ENCODE data around the gene PPA1. TPM values are rescaled to one million over a fixed set of nuclear protein-coding genes. Genes with fewer than 3 reads are reported as not detected.

PPA1 gene
- polyA plus RNA-seq, 1 donor (not counting 4 experiments of a cell fraction or from before 2014, with no cell fraction given), result 324 TPM

DNA sequence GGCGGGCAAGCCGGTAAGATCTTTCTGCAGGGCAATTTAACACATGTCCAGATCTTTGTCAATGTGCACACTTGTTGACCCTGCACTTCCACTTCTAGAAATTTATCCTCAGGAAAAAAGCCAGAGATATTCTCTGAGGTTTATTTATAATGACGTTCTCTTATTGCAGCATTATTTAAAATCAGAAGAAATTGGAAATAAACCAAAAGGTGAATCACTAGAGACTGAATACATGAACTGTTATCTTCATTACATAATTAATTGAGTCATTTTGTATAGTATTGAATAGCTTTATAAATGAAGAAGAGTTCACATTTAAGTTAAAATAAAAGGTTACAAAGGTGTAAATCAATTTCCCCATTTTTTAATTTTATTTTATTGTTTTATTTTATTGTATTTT is 46.7 kb downstream of the PPA1 start:
- no peak overlapping the region for H2AFZ ChIP-seq (ENCODE audit: control insufficient read depth, low read length)
- peak overlapping the region; percentile 51 for H3K4me2 ChIP-seq (ENCODE audit: control insufficient read depth, extremely low read depth, insufficient read depth, low read depth, low read length)
- peak overlapping the region; percentile 36 for H3K27ac ChIP-seq (ENCODE audit: control insufficient read depth, insufficient read depth, low read length)
- H3K27me3 ChIP-seq (ENCODE audit: control insufficient read depth, extremely low read depth, insufficient read depth, low read length), result no peaks in the 10 kb centered on the region
- dilution Hi-C loops (cut with MboI; ENCODE audit: extremely low pct_ligation_motif_present, low sequenced_read_pairs), result no loop called here
- FAIRE-seq, result no peak
- DNase-seq (ENCODE audit: low read depth, low spot score), result no peak
- no peaks in the 10 kb centered on the region for H3K9me1 ChIP-seq (ENCODE audit: control insufficient read depth, extremely low read depth, insufficient read depth, low read length)
- H3K36me3 ChIP-seq (ENCODE audit: control insufficient read depth in 2 of 2, extremely low read depth in 1 of 2, insufficient read depth in 2 of 2, low read length in 2 of 2), result no peaks in the 10 kb centered on the region
- H3K9me3 ChIP-seq (ENCODE audit: control insufficient read depth, low read depth, low read length), result no peaks in the 10 kb centered on the region
- H3K4me3 ChIP-seq (ENCODE audit: control insufficient read depth in 2 of 3, extremely low read depth in 1 of 3, insufficient read depth in 2 of 3, low read depth in 1 of 3, low read length in 3 of 3), result peak overlapping the region in 1 of 3 experiments; percentile 26
- TF ChIP-seq EZH2 (IDR thresholded peaks at IDR 0.05; ENCODE audit: low read length), result no peak
- TF ChIP-seq, protein P1, sequence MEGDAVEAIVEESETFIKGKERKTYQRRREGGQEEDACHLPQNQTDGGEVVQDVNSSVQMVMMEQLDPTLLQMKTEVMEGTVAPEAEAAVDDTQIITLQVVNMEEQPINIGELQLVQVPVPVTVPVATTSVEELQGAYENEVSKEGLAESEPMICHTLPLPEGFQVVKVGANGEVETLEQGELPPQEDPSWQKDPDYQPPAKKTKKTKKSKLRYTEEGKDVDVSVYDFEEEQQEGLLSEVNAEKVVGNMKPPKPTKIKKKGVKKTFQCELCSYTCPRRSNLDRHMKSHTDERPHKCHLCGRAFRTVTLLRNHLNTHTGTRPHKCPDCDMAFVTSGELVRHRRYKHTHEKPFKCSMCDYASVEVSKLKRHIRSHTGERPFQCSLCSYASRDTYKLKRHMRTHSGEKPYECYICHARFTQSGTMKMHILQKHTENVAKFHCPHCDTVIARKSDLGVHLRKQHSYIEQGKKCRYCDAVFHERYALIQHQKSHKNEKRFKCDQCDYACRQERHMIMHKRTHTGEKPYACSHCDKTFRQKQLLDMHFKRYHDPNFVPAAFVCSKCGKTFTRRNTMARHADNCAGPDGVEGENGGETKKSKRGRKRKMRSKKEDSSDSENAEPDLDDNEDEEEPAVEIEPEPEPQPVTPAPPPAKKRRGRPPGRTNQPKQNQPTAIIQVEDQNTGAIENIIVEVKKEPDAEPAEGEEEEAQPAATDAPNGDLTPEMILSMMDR (optimal IDR thresholded peaks at IDR 0.05 in 1 of 3, IDR thresholded peaks at IDR 0.05 in 1 of 3, conservative IDR thresholded peaks at IDR 0.05 in 1 of 3; ENCODE audit: extremely low read depth in 1 of 3, insufficient read depth in 2 of 3, low read length in 3 of 3), result no peak
- peaks cover 15% of the 10 kb centered on the region for H3K4me1 ChIP-seq (ENCODE audit: control insufficient read depth, extremely low read depth, insufficient read depth, low read length)
- H3K79me2 ChIP-seq (ENCODE audit: control insufficient read depth, insufficient read depth, low read length), result no peaks in the 10 kb centered on the region
- no peaks in the 10 kb centered on the region for H4K20me1 ChIP-seq (ENCODE audit: control insufficient read depth, extremely low read depth, insufficient read depth, low read length)
- no peak overlapping the region for H3K9ac ChIP-seq (ENCODE audit: control insufficient read depth, extremely low read depth, insufficient read depth, low read length)

DNA sequence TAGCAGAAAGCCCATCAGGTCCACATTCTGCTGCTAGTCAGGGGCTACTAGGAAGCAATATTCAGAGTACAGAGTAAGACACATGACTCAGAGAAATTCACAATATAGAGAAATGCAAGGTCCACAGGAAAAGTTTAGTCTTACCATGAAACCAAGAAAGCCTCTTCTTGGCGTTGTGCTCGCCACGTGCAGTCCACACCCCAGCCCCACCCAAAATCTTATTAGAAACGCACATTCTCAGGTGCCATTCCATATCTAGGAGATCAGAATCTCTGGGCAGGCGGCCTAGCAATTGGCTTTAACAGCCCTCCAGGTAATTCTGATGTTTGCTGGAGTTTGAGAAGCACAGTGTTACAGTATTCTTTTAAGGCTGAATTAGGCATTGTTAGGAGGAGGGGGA is 47.1 kb downstream of the PPA1 start:
- FAIRE-seq (no peak), DNase-seq (ENCODE audit: low read depth, low spot score) (no peak)
- dilution Hi-C loops (cut with MboI; ENCODE audit: extremely low pct_ligation_motif_present, low sequenced_read_pairs), result no loop called here
- H3K27ac ChIP-seq (ENCODE audit: control insufficient read depth, insufficient read depth, low read length), result peak overlapping the region; percentile 36
- peak overlapping the region in 1 of 3 experiments; percentile 26 for H3K4me3 ChIP-seq (ENCODE audit: control insufficient read depth in 2 of 3, extremely low read depth in 1 of 3, insufficient read depth in 2 of 3, low read depth in 1 of 3, low read length in 3 of 3)
- no peak for TF ChIP-seq EZH2 (IDR thresholded peaks at IDR 0.05; ENCODE audit: low read length)
- TF ChIP-seq, protein P1 (optimal IDR thresholded peaks at IDR 0.05 in 1 of 3, IDR thresholded peaks at IDR 0.05 in 1 of 3, conservative IDR thresholded peaks at IDR 0.05 in 1 of 3; ENCODE audit: extremely low read depth in 1 of 3, insufficient read depth in 2 of 3, low read length in 3 of 3), result no peak
- no peaks in the 10 kb centered on the region for H3K9me3 ChIP-seq (ENCODE audit: control insufficient read depth, low read depth, low read length)
- peak overlapping the region; percentile 51 for H3K4me2 ChIP-seq (ENCODE audit: control insufficient read depth, extremely low read depth, insufficient read depth, low read depth, low read length)
- H3K9me1 ChIP-seq (ENCODE audit: control insufficient read depth, extremely low read depth, insufficient read depth, low read length), result no peaks in the 10 kb centered on the region
- no peaks in the 10 kb centered on the region for H3K36me3 ChIP-seq (ENCODE audit: control insufficient read depth in 2 of 2, extremely low read depth in 1 of 2, insufficient read depth in 2 of 2, low read length in 2 of 2)
- H3K4me1 ChIP-seq (ENCODE audit: control insufficient read depth, extremely low read depth, insufficient read depth, low read length), result peaks cover 10% of the 10 kb centered on the region
- H4K20me1 ChIP-seq (ENCODE audit: control insufficient read depth, extremely low read depth, insufficient read depth, low read length), result no peaks in the 10 kb centered on the region
- H3K27me3 ChIP-seq (ENCODE audit: control insufficient read depth, extremely low read depth, insufficient read depth, low read length), result no peaks in the 10 kb centered on the region
- H3K79me2 ChIP-seq (ENCODE audit: control insufficient read depth, insufficient read depth, low read length), result no peaks in the 10 kb centered on the region
- no peak overlapping the region for H2AFZ ChIP-seq (ENCODE audit: control insufficient read depth, low read length)
- no peak overlapping the region for H3K9ac ChIP-seq (ENCODE audit: control insufficient read depth, extremely low read depth, insufficient read depth, low read length)

All from keratinocyte (primary cell).